Ovary (tissue), 3 donors: ENCODE data around the gene PTPRQ.

Experiments used
- CTCF ChIP-seq, 3 donors: fragments of 450-650 bp in 2 of 3; fragments of 200-600 bp in 1 of 3; IDR thresholded peaks; one replicate each; pipeline versions ENCODE4 v1.5.1 to v1.8.0; 2016 to 2022; ENCODE audit warnings: antibody characterized with exemption in 3 of 3, mild to moderate bottlenecking in 1 of 3
- EP300 ChIP-seq: sonication (generic); formaldehyde crosslinking; IDR thresholded peaks from one replicate; pipeline ENCODE4 v1.6.1; 2017; ENCODE audit warnings: antibody characterized with exemption
- POLR2A ChIP-seq: fragments of 450-650 bp; IDR thresholded peaks from one replicate; pipeline ENCODE4 v1.6.1; 2017; ENCODE audit warnings: antibody characterized with exemption, mild to moderate bottlenecking, moderate library complexity
- donor health status: DM: no; HTN: no; CAD: no.

GRCh38 chr12:80598004-80598606 is 154.1 kb downstream of the PTPRQ start:
- TF ChIP-seq CTCF (IDR thresholded peaks at IDR 0.05): no peak
- no peak for TF ChIP-seq EP300
- TF ChIP-seq POLR2A: no peak
